Adipose tissue (tissue), 3 donors: ENCODE measurements around the gene KCNN3. TPM values are rescaled to one million over a fixed set of nuclear protein-coding genes. Genes with fewer than 3 reads are reported as not detected.

Experiments used
- H3K27ac ChIP-seq: one replicate; pipeline ENCODE4 v1.5.1; 2013; ENCODE audit warnings: low read depth, low read length
- WGBS, 3 donors: extraction: QIAGEN DNeasy Blood & Tissue Kit; methylation state at CpG; one replicate each; pipeline ENCODE4 v1.1.7; 2013; 5-methylcytosine and 5-hydroxymethylcytosine counted together
- polyA plus RNA-seq, 3 donors: library from polyadenylated mRNA; stranded (reverse); fragments of 200-250 nt; gene quantifications; one replicate each; pipeline ENCODE4 v1.2.3, GENCODE V29; 2013
- donor health status: healthy with polysubstance abuse.
- donor health status: Bipolar disorder and iron deficiency.
- donor health status: healthy.

The KCNN3 gene
- polyA plus RNA-seq, 3 donors = 0.14 to 0.67 (median 0.40) TPM

GRCh38 chr1:154833209-154833608 lies 36.9 kb downstream of the KCNN3 start:
- WGBS, 3 donors = 87 to 89% (median 89%) methylated on average over 9 of the region's 9 CpGs
- H3K27ac ChIP-seq = no peak overlapping the region

GRCh38 chr1:154832384-154832783 lies 37.7 kb downstream of the KCNN3 start:
- no peak overlapping the region for H3K27ac ChIP-seq
- WGBS, 3 donors = 94 to 100% (median 94%) methylated on average over 2 of the region's 2 CpGs

- no peak overlapping the region for H3K27ac ChIP-seq
- WGBS, 3 donors = 82 to 84% (median 82%) methylated on average over 2 of the region's 2 CpGs
These were observed 38.6 kb downstream of the KCNN3 start for GRCh38 chr1:154831462-154831861.

- no peak overlapping the region for H3K27ac ChIP-seq
- WGBS, 3 donors = 77 to 84% (median 82%) methylated on average over 5 of the region's 5 CpGs
These were observed 41.0 kb downstream of the KCNN3 start for GRCh38 chr1:154829062-154829461.

GRCh38 chr1:154824179-154825000 lies 45.7 kb downstream of the KCNN3 start:
- WGBS, 3 donors = 77 to 82% (median 82%) methylated on average over 5 of the region's 5 CpGs
- no peak overlapping the region for H3K27ac ChIP-seq

- WGBS, 3 donors = 70 to 86% (median 79%) methylated on average over 6 of the region's 6 CpGs
- no peak overlapping the region for H3K27ac ChIP-seq
These were observed 47.4 kb downstream of the KCNN3 start for GRCh38 chr1:154822717-154823116.

GRCh38 chr1:154822233-154822632 lies 47.8 kb downstream of the KCNN3 start:
- no peak overlapping the region for H3K27ac ChIP-seq
- WGBS, 3 donors = 68 to 89% (median 86%) methylated on average over 10 of the region's 10 CpGs

- WGBS, 3 donors = 71 to 81% (median 71%) methylated on average over 7 of the region's 7 CpGs
- no peak overlapping the region for H3K27ac ChIP-seq
These were observed 49.0 kb downstream of the KCNN3 start for GRCh38 chr1:154821083-154821482.

- 72 to 86% (median 79%) methylated on average over 6 of the region's 6 CpGs for WGBS, 3 donors
- H3K27ac ChIP-seq = no peak overlapping the region
These were observed 49.4 kb downstream of the KCNN3 start for GRCh38 chr1:154820646-154821045.

GRCh38 chr1:154819628-154820590 lies 50.2 kb downstream of the KCNN3 start:
- no peak overlapping the region for H3K27ac ChIP-seq
- WGBS, 3 donors = 65 to 77% (median 73%) methylated on average over 7 of the region's 7 CpGs

- WGBS, 3 donors = 76 to 95% (median 88%) methylated on average over 6 of the region's 6 CpGs
- no peak overlapping the region for H3K27ac ChIP-seq
These were observed 51.2 kb downstream of the KCNN3 start for GRCh38 chr1:154818911-154819310.

- no peak overlapping the region for H3K27ac ChIP-seq
- WGBS, 3 donors = 74 to 91% (median 87%) methylated on average over 2 of the region's 2 CpGs
These were observed 53.1 kb downstream of the KCNN3 start for GRCh38 chr1:154816937-154817336.

GRCh38 chr1:154816369-154816768 lies 53.7 kb downstream of the KCNN3 start:
- WGBS, 3 donors = 63 to 76% (median 64%) methylated on average over 6 of the region's 6 CpGs
- H3K27ac ChIP-seq = no peak overlapping the region

GRCh38 chr1:154813846-154814505 lies 56.1 kb downstream of the KCNN3 start:
- no peak overlapping the region for H3K27ac ChIP-seq

GRCh38 chr1:154813300-154813816 lies 56.7 kb downstream of the KCNN3 start:
- WGBS, 3 donors = 29 to 55% (median 44%) methylated on average over 18 of the region's 18 CpGs
- no peak overlapping the region for H3K27ac ChIP-seq

More at GRCh38 chr1:154813846-154814505, 56.1 kb downstream of the KCNN3 start:
- 69 to 93% (median 87%) methylated on average over 8 of the region's 8 CpGs for WGBS, 3 donors

GRCh38 chr1:154812877-154813276 lies 57.2 kb downstream of the KCNN3 start:
- WGBS, 3 donors = 82 to 85% (median 85%) methylated on average over 3 of the region's 3 CpGs
- H3K27ac ChIP-seq = no peak overlapping the region

- H3K27ac ChIP-seq = no peak overlapping the region
- WGBS, 3 donors = 83 to 100% (median 87%) methylated on average over 1 of the region's 1 CpG
These were observed 59.5 kb downstream of the KCNN3 start for GRCh38 chr1:154810571-154810970.
